VCaP (cell line): ENCODE results near the gene ADAMTSL2.

ENCODE experiments used
- H3K27ac ChIP-seq: fragments of 450-650 bp; 2 replicates; pipeline ENCODE4 v1.5.1; 2017
- TF ChIP-seq, protein P1 (sequence below): fragments of 450-650 bp; conservative IDR thresholded peaks from 2 replicates; pipeline ENCODE4 v1.5.1; 2017; ENCODE audit warnings: mild to moderate bottlenecking, moderate library complexity

ADAMTSL2 gene

GRCh38 chr9:133571391-133571890 lies 36.9 kb downstream of the ADAMTSL2 start:
- H3K27ac ChIP-seq = no peak overlapping the region
- TF ChIP-seq, protein P1, sequence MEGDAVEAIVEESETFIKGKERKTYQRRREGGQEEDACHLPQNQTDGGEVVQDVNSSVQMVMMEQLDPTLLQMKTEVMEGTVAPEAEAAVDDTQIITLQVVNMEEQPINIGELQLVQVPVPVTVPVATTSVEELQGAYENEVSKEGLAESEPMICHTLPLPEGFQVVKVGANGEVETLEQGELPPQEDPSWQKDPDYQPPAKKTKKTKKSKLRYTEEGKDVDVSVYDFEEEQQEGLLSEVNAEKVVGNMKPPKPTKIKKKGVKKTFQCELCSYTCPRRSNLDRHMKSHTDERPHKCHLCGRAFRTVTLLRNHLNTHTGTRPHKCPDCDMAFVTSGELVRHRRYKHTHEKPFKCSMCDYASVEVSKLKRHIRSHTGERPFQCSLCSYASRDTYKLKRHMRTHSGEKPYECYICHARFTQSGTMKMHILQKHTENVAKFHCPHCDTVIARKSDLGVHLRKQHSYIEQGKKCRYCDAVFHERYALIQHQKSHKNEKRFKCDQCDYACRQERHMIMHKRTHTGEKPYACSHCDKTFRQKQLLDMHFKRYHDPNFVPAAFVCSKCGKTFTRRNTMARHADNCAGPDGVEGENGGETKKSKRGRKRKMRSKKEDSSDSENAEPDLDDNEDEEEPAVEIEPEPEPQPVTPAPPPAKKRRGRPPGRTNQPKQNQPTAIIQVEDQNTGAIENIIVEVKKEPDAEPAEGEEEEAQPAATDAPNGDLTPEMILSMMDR = no peak

DNA sequence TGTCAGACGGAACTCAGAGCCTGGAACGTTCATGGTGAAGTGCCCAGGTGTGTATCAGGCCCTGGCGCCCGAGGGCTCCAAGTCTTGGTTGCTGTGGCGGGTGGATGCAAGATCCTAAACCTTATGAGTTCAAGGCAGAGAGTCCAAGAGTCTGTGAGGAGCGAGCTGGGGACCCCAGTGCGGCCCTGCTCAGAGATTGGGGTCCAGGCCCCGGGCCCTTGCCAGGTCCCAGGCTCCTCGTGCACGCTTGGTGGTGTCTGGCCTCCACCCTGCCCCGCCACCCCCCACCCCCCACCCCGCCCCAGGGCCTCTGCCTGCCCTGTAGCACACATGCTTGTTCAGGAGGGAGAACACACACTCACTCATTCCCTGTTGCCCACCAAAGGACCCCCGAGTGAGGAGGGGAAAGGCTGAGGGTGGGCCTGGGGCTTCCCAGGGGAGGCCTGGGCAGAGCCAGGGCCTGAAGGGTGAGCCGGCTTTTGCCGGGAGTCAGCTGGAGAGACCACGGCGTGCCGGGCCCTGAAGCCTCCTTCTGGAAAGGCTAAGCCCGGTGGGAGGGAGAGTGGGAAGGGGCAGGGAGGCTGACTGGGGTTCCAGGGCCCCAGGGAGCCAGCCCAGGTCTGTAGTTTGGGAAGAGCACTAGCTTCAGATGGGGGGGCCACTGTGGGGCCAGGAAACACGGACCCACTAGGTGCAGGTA lies 37.5 kb downstream of the ADAMTSL2 start:
- TF ChIP-seq, protein P1 = no peak
- peak overlapping the region; percentile 42 for H3K27ac ChIP-seq

DNA sequence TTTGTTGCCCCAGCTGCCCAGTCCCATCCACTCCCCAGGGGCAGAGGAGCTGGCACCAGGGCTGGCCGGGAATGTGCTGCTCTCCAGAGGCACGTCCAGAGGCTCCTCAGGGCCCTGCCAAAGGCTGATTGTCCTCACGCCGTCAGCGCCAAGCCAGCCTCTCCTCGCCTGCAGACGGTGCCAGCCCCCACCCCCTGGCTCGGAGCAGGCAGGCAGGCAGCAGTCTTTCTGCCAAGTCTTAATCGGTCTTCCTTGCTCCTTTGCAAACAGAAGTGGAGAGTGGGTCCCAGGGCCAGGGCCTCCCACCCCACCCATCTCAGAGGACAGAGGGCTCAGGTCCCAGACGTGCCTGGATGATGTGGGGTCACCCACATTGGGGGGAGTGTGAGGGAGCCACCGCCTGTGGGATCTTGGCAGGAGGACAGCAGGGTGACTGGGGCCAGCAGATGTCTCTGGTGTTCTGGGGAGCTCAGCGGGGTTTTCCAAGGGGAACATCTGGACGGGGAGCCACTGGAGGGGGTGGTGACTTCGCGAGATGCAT lies 38.4 kb downstream of the ADAMTSL2 start:
- TF ChIP-seq, protein P1 = no peak
- peak overlapping the region; percentile 42 for H3K27ac ChIP-seq

DNA sequence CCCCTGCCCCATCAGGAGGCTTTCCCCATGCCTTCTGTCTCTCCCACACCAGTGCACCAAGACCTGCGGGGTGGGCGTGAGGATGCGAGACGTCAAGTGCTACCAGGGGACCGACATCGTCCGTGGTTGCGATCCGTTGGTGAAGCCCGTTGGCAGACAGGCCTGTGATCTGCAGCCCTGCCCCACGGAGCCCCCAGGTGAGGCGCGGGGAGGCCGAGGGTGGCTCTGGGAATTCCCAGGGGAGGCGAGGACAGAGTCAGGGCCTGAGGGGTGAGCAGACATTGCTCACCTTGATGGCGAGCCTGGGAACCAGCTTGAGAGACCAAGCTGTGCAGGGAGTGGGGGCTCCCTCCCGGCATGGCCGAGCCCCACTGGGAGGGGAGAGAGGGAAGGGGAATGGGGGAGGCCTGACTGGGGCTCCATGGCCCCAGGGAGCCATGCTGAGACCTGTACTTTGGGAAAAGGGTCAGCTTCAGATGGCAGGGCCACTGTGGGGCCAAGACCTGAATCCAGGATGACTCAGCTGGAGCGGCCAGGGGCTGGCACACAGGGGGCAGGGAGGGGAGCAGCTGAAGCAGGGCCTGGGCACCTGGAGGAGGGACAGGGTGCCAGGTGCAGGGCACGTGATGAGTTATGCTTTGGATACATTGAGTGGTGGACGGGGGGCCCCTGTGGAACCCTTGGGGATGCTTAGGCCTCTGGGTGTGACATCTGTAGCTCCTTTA lies 39.4 kb downstream of the ADAMTSL2 start:
- no peak overlapping the region for H3K27ac ChIP-seq
- TF ChIP-seq, protein P1 = no peak

GRCh38 chr9:133574771-133575170 lies 40.3 kb downstream of the ADAMTSL2 start:
- TF ChIP-seq, protein P1 = no peak
- no peak overlapping the region for H3K27ac ChIP-seq

DNA sequence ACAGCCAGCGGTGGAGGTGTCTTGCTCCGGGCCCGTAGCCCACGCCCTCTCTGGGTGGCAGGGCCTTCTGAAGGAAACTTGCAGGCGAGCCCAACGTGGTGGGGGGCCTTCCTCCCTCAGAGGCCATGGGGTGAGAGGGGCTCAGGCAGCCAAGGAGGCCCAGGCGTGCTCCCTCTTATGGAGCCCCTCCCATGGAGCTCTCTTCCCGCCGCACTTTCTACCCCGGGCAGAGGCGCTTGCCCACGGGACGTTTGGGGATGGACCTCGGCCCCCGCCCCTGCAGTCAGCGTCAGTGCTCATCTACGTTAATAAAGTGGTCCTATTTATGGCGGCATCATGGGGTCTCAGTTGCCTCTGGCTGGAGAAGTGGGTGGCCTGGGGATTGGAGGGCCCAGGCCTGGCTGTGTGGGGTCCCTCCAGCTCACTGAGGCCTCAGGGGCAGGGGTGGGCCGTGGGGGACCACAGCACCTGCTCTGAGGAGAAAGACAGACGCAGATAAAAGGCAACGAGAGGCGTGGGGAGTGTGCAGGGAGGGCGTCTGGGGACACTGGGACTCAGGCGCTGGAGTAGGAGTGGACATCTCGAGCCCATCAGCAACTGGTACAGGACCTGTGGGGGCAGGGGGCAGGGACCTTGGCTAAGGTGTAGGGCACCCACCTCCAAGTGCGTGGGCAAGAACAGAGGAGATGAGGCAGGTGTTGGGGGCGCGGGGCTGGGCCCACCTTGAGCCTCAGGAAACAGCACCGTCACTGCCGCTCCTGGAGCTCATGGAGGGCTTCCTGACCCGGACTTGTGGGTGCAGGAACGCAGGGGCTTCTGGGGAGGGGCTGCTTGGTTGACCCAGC lies 40.9 kb downstream of the ADAMTSL2 start:
- no peak overlapping the region for H3K27ac ChIP-seq
- TF ChIP-seq, protein P1 = no peak
